ENCODE data around the gene WDFY2.
"Not testable (repeated sequence)": the region's sequence is repeated elsewhere in the genome, so short reads cannot be mapped to it uniquely, and the experiment has no call there.

The WDFY2 gene
- 72.6 reads per million, percentile 76 among the genes with 10 or more reads in this experiment for total RNA-seq

- peak; percentile 99 for DNase-seq
Measured at GRCh38 chr13:51583875-51584730, at the start of gene WDFY2. Gene WDFY2 (plus strand): TSS chr13:51584462. CDS start chr13:51584688, 226 bp downstream.

- no peak for DNase-seq
Measured at GRCh38 chr13:51538591-51539179, 45.6 kb upstream of the WDFY2 start.

DNA sequence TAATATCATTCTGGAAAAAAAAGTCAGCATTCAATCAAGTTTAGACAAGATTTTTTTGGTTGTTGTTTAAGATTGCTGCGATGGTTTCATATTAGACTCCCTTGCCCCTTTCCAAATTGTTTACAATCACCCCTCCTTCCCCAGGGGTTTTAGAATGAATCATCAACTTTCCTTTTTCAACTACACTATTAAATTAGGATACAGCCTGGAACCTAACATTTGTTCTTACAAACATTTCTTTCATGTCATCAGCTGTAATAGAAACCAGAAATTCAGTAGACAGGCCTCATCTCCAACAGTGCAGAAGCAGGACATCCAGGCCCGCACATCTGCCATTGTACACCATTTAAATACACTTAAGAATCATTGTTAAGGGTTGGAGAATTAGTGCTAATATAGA is 44.4 kb upstream of the WDFY2 start:
- DNase-seq = no peak

DNA sequence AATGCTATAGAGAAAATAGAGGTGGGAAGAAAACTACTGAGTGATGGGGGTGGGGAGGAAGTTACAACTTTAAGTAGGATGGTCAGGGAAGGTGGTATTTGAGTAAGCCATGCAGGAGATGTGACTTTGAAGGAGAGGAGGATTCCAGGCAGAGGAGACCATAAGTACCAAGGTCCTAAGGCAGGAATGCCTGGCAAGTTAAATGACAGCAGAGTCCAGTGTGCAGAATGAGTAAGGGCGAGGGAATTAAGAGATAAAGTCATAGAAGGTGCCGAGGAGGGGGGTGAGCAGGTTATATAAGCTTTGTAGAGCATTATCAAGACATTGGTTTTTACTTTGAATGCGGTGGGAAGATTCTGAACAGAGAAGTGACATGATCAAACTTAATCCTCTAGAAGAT is 43.2 kb upstream of the WDFY2 start:
- no peak for DNase-seq

DNA sequence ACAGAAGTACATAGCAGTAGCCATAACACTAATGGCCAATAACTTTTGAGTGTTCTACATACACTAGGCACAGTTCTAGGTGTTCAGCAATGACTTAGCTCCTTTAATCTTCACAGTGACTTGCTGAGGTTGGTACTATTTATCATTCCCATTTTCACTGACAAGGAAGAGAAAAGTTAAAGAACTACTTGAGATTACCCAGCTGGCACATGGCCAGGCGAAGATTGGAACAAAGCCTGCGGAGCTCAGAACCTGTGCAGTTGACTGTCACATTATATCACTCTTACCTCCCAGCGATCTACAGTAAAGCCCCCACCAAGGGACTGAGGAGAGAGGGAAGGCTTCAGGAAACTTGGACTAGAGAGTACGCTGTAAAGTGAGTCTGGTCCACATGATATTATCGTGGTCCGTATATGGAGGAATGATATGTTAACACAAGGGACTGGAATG is 42.4 kb upstream of the WDFY2 start:
- no peak for DNase-seq

DNA sequence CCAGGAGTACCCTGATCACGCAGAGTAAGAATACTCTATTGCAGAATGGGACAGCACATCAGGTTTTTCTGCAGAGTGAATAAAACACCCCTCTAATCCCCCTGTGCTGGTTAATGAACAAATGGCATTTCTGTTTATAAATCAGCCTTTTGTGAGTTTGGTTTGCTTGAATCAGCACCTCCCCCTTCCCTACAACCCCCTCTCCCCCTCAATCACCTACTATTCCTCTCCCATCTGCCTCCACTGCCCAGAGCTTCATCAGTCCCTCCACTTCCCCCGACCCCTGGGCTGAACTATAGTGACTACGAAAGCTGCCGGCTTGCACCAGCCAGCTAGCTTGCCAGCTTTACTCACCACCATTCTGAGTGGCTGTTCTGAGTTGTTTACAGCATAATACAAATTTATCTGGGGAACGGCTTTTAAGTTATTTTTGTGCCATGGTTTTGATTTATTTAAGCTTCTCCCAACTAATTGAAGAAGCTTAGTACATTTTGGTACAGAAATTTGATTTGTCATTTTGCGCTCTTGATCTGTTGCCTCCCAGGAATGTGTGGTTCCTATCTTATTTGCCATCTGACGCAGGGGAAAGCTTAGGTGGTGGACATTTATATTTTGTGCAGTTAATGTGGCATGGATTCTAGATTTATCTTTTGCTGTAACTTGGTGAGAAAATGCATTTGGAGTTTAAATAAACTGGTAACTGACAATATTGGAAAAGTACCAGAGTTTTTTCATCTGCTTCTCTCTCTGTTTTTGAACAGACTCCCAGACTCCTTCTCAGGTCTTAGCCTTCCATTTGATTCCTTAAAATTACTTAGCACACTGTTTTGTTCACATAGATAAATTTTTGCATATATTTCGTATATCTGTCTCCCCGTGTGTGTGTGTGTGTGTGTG is 41.7 kb upstream of the WDFY2 start:
- no peak for DNase-seq

GRCh38 chr13:51545446-51545845 is 38.8 kb upstream of the WDFY2 start:
- DNase-seq = not testable (repeated sequence)

- DNase-seq = no peak
Measured at GRCh38 chr13:51547425-51548176, 36.7 kb upstream of the WDFY2 start.

DNA sequence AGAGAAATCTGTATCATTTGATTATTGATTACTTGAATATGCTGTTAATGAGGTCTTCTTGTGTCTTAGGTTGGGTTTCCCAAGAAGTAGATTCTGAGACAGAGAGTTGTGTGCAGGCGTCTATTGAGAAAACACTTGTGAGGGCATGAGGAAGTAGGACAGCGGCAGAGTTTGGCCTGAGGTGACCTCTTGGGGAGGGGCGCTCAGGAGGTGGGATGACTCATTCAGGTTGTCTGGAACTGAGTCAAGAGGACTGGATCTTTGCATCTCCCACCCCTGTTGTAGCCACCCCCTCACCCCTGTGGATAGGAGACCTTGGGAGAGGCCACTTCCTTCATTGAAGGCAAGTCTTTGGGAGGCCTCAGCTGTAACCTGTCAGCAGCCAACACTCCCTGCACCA is 35.2 kb upstream of the WDFY2 start:
- no peak for DNase-seq

- DNase-seq = no peak
Measured at GRCh38 chr13:51549593-51549992, 34.7 kb upstream of the WDFY2 start.

DNA sequence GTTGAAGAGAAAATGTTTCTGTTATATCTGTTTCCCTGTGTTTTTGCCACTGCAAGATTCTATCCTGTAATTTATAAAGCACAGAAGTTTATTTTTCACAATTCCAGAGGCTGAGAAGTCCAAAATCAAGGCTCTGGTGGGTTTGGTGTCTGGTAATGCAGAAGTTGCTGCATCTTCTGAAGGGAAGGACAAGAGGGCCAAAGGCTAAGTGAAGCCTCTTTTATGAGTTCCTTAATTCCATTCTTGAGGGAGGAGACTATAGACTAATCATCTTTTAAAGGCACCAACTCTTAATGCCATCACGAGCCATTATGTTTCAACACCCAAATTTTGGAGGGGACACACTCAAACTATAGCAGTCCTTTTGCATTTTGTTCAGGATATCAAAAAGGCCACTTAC is 34.1 kb upstream of the WDFY2 start:
- DNase-seq = no peak

DNA sequence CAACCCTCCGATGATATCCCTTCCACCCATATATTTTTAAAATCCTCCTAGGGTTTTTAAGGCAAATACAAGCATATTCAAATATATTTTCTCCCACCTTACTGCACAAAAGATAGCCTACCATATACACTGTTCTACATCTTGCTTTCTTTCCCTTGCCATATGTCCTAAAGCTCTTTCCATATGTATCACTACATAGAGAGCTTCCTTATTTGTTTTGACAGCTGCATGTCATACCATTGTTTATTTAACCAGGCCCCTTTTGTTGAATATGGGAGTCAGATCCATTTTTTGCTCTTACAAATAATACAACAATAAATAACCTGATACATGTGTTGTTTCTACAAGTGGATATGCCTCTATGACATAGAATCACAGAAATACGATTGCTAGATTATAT is 32.8 kb upstream of the WDFY2 start:
- DNase-seq = no peak

DNA sequence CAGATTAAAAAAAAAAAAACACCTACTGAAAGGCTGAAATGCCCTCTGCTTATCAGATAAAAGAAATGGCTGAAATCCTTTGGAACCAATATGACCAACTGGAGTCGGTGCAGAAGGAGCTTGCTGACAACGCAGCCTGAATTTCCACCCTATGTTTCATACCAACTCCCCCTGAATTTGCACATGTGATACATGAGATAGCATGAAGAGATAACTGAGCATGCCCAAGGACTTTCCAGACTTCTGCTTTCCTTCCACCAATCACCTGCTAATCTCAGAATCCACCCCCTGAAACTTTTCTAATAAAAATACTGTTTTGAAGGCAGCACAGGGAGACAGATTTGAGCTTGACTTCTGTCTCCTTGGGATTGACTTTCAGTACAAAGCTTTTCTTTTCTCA is 32.2 kb upstream of the WDFY2 start:
- no peak for DNase-seq

DNA sequence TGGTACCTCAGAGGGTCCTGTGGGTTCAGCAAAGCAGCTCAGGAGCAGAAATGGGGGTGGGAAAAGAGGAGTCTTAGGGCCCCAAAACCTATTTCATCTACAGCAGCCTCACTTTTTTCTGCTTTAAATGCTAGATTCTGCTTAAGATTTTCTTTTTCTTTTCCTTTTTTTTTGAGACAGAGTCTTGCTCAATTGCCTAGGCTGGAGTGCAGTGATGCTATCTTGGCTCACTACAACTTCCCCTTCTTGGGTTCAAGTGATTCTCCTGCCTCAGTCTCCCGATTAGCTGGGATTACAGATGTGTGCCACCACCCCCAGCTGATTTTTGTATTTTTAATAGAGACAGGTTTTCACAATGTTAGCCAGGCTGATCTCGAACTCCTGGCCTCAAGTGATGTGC is 30.7 kb upstream of the WDFY2 start:
- no peak for DNase-seq

GRCh38 chr13:51556740-51557139 is 27.5 kb upstream of the WDFY2 start:
- DNase-seq = no peak

GRCh38 chr13:51557438-51557837 is 26.8 kb upstream of the WDFY2 start:
- DNase-seq = no peak

DNA sequence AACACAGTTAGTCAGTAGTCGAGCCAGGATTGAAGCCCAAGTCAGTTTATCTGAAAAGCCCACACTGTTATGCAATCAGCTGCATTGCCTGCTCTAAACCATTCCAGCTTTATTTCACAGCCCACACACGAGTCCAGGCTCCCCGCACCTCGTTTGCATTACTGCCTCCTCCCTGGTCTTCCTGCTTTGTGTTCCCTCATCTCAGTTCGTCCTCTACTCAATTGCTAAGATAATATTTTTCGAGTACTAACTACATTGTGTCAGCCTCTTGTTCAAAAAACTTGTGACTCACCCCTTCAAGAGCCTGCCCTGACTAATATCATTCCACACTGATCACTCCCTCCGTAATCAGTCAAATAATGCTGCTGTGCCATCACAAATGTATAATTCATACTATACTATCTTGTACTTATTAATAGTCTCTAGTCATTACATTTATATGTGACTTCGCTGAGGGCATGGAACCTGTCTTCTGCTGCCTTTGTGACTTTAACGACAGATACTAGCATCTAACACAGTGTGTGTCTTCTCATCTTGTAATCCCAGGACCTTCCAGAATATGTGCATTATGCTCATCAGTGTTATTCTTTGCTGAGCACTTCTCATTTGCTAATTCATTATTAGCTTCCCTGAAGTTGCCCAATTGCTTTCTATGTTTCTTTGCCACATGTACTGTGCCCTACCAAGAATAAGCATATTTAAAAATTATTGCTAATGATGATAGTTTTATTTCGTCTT is 26.2 kb upstream of the WDFY2 start:
- DNase-seq = no peak

DNA sequence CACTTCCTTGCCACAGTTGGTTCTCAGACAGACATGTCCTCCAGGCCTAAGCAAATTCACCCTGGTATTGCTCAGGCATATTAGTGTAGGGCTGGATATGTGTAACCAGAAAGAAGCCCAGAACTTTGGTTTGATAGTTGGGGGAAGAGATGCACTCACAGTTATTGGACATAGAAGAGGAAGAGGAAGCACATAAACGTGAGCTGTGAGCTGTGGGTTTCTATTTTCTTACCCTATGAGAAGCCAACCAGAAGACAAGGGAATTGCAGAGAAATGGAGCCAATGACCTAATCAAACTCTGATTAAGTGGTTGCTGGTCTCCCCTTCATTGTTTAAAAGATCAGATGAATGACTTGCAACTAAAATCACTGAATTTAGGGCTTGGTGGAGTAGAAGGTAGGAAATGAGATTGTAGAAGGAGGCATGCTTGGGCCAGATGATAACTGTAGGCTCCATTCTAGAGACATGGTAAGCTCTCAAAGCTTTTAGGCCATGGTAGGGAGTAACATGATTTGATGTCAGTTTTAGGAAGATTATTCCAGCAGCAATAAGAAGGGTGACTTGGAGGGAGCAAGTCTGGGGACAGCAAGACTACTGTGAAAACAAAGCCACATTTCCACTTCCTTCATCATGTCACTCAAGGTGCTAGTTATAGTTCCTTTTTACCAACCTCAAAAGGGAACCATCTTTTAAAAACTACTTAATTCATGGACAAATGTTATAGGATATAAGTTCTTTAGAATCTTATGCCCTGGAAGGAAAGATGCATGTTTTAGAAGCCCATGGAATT is 24.1 kb upstream of the WDFY2 start:
- DNase-seq = no peak

- no peak for DNase-seq
Measured at GRCh38 chr13:51562011-51562671, 22.1 kb upstream of the WDFY2 start.

GRCh38 chr13:51564252-51564651 is 20.0 kb upstream of the WDFY2 start:
- no peak for DNase-seq
